Fibroblast of skin of right quadriceps (primary cell): ENCODE measurements around the gene RNF130.

Source experiments
- DNase-seq: peaks from one replicate; pipeline ENCODE4 v3.0.0-alpha.2; 2013

The RNF130 gene

DNA sequence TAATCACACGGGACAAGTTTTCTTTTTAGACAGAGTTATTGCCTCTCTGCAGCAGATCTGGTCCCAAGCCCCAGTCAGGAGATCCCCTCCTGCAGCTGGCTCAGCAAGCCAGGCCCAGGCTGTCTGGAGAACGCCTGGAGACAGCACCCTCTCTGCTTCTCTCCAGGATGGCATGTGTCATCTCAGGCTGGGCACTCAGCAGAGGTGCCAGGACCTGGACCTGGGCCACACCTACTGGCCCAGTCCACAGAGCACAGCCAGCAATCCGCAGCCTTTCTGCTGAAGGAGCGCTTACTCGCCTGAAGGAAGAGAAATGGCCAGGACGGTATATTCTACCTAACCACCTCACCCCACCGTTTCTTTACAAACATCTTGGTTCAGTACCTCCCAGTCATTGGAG is 159.2 kb downstream of the RNF130 start:
- DNase-seq: no peak

DNA sequence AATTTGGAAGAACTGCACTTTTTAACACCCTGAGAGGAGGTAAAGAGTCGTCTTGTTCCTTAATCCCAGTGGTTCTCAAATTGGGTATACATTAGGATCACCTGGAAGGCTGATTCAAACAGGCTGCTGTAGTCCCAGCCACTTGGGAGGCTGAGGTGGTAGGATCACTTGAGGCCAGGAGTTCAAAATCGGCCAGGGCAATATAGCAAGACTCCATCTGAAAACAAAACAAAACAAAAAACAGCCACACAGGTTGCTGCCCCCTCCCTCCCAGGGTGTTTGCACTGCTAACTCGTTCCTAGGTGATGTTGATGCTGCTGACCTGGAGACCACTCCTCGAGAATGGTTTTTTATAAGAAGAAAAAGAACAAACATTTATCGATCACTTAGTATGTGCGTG is 162.3 kb downstream of the RNF130 start:
- DNase-seq: no peak

DNA sequence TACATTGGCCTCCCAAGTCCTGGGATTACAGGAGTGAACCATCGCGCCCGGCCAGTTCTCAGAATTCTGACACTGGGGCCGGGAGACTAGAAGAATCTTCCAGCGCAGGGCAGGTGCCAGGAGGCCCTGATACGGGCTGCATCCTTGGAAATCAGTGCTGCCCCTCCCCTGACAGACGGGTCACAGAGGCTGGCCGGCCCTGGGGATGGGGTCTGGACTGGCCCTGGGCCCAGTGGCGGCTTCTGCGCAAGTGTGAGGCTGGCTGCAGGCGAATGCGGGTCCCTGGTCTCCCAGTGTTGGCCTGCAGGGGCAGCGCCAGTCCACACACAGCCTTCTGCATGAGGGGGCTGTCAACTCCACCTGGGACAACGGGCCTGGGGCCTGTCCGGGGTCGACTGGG is 163.0 kb downstream of the RNF130 start:
- DNase-seq: no peak

DNA sequence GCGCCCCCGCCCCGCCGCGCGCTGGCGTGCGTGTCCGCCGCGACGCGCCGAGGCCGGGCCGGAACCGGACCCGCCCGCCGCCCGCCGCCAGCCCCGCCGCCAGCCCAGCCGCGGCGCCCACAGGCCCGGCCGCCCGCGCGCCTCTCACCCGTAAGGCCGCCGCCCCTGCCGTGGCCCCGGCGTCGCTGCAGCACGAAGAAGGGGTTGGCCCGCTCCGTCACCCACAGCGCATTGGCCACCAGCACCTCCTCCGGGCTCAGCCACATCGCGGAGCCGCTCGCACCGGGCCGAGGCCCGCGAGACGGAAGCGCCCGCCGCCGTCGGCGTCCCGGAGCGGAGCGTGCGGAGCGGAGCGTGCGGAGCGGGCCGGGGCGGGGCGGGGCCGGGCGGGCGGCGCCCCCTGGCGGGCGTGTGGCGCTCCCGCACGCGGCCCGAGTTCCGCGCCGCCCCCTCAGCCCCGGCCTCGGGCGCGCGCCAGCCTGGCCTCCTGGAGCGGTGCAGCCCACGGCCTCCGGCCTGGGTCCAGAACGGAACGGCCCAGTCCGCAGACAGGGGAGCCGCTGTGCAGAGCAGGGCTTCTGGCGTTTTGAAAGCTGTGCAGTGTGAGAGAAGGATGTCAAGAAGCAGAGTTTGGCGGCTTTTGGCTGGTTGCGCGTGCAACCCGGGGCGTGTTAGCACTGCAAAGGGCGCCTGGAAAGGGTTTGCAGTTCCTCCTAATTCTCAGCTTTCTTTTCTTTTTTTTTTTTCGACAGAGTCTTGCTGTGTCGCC is 163.8 kb downstream of the RNF130 start, which contains the start of gene TBC1D9B:
TSS of gene TBC1D9B (minus strand) at position 342 of the 769 bp plus-strand sequence. CDS start at position 266, 76 bp downstream.
- DNase-seq: peak; percentile 67

DNA sequence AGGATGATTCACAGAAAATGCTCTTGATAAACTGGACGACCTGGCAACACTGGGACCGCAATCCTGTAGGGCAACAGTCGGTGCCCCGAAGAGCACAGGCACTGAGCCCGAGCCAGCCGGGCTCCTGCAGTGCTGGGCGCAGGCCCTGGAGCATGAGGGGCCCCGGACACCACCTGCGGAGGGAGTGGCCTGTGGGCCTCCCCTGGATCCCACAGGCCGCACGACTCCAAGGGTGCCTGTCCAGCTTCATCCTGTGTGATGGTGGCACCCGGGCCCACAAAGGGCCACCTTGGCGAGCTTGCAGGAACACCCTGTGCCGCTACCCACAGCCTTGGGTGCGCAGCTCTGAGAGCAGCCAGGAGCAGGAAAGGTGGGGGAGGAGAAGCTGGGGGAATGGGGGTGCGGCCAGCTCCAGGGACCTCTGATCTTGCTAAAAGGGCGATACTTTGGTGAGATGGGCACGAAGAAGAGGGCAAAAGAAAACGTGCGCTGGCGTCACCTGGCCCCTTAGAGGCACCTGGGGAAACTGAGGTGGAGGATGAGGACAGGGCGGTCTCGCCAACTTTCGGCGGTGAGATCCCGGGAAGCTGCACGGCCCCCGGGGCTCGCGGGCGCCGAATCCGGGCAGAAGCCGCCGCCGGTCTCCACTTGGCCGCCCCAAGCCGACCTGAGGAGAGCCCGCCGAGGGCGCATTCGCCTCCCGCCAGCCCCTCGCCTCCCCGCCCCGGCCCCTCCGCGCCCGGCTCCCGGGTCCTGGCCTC is 164.6 kb downstream of the RNF130 start:
- DNase-seq: no peak

DNA sequence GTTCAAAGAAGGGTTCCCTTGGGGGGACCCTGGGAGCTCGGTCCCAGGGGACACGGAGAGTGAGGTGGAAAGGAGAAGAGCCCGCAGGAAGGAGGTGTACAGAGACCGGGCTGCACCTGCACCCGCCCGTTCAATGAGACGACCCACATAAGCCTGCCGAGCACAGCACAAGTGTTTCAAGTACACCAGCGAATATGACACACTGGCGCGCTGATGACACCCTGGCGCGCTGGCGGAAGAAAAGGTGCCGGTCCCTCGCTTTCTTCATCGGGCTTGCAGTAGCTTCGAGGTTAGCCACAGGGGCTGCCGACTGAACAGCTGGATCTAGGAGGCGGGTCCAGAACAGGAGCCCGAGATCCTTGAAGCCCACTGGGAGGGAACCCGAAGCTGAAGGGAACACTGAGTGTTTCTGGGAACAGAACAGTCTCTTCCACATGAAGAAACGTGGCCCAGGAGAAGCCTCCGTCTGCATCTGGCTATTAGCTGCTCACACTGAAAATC is 165.2 kb downstream of the RNF130 start:
- no peak for DNase-seq

DNA sequence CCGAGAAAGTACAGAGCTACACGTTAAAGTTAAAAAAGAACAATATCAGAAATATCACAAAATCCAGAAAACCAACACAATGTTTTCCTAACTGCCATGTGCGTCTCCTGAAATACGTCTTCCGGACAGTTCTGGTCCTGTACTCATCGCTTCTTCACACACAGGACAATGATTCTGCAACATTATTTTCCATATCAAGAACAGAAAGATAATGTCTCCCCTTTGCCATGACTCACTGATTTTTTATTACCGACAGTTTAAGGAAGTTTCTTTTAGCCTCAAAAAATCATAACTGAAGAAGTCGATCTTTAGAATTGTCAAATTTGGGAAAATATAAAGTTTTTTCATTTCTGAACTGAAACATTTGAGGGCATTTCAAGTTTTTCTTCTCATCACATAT is 166.4 kb downstream of the RNF130 start:
- DNase-seq: no peak
